Body of pancreas (tissue), 4 donors: ENCODE data around the gene APOM.

Experiments
- CTCF ChIP-seq, 7 experiments: fragments of 450-650 bp in 4 of 7; fragments of 200-600 bp in 3 of 7; sonication (generic) in 3 of 7; IDR thresholded peaks; one replicate each; pipeline ENCODE4 v1.5.1; 2016 to 2019; ENCODE audit warnings: antibody characterized with exemption in 7 of 7
- POLR2A ChIP-seq, 3 donors: fragments of 450-650 bp; IDR thresholded peaks; one replicate each; pipeline ENCODE4 v1.6.1; 2016; ENCODE audit warnings: antibody characterized with exemption in 3 of 3, mild to moderate bottlenecking in 2 of 3

DNA sequence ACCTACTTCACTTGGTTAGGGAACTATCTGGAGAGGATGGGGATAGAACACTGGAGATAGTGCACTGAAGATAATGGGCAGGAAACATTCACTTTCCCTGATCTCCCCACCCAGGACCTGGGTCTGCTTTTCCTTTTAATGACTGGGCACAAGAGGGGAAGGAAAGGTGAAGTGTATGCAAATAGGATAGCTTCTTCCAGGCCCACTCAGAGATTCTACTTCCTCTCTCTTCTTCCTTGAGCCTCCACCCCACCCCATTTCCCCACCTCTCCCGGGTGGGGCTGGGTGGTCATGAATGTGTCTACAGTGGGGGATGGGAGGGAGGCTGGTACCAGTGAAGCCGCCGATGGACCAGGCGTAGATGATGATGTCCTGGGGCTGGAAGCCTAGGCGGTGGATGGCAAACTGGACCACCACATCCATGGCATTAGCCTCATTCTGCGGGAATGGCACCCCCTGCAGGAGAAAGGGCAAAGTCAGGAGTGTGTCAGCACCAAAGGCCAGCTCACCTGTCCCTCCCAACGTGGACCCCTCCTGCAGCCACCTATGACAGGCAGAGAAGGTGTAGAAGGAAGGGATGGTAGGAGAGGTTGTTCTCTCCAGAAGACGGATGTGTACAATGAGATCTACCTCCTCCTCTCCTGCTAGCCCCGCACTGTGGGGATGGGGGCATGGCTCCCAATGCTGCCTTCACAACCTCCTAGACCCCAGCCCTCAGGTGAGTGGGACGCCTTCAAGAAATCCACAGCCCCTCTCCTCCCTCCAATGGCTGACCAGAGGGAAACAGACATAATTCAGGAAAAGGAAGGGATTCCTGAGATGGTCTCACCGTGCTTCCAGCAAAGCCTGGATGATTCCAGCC lies 33.8 kb downstream of the APOM start:
- TF ChIP-seq CTCF (IDR thresholded peaks at IDR 0.05): peak in 1 of 7 experiments; percentile 21
- TF ChIP-seq POLR2A (IDR thresholded peaks at IDR 0.05): no peak
